Medulla oblongata (tissue), 1 donor: Measurements from ENCODE around the gene CETN3.
A peak's percentile ranks its signal among the peaks of the same experiment; 100 is the strongest.

Experiments used
- DNase-seq: peaks from one replicate; pipeline ENCODE4 v3.0.0-alpha.2; 2015; ENCODE audit errors: extremely low spot score

CETN3 gene

GRCh38 chr5:90409318-90410177 lies at the start of gene CETN3:
Gene CETN3 (minus strand): TSS chr5:90409756. CDS start chr5:90409661, 95 bp downstream.
- peak; percentile 98 for DNase-seq

GRCh38 chr5:90446961-90447360 lies 37.4 kb upstream of the CETN3 start:
- DNase-seq, result no peak

- DNase-seq, result no peak
Observed at GRCh38 chr5:90440644-90441043, 31.1 kb upstream of the CETN3 start.

DNA sequence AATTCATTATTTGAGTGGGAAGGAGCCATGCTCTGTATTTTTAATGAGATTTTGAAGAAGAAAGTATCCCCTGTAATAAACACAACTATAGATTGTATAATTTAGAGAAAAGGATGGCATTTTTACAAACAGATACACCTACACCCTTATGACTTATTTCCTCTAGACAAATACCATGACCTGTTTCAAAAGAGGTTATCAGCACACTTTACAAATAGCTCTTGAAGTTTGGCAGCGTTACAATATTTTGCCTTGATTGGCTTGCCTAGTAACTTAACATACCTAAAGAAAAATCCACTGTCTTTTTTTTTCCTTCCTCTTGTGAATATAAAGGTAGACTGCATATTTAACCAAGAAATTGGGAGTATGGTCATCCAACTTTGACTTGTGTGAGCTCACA lies 28.5 kb upstream of the CETN3 start:
- DNase-seq, result no peak

GRCh38 chr5:90437663-90438062 lies 28.1 kb upstream of the CETN3 start:
- no peak for DNase-seq

DNA sequence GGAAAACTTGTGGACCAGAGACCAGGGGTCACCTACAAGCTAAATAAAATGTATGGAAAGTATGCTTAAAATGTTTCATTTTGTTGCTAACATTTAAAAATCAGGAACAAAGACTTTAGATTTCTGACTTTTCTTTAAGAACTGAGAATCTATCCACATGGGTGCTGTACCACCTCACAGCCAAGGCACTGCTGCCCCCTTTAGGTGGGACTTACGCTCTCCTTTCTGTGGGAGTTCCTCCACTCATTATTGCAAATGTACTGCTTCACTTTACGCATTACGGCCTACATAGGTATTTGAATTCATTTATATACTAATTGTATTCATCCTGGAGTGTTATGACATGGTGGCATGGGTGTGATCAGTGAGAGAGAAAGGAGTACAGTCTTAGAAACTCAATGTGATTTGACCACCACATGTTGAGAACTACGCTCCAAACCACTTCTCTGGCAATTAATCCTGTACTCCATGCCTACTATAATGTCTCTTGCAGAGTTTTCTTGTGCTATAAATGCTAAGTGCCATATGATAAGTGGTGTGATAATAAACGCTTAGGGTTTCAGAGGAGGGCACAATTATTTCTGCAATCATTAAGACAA lies 24.7 kb upstream of the CETN3 start:
- peak; percentile 65 for DNase-seq

DNA sequence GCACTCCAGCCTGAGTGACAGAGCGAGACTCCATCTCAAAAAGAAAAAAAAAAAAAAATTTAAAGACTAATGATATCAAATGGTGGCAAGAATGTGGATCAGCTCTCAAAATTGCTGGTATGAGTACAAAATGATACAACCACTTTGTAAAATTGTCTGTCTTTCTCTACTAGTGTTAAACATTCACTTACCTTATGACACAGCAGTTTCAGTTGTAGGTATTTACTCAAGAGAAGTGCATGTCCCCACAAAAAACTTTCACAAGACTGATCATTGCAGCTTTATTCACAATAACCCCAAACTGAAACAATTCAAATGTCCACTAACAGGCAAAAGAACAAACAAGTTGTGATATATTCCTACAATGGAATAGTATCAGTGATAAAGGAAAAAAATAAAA lies 14.7 kb upstream of the CETN3 start:
- no peak for DNase-seq

- no peak for DNase-seq
Observed at GRCh38 chr5:90421136-90421535, 11.6 kb upstream of the CETN3 start.

DNA sequence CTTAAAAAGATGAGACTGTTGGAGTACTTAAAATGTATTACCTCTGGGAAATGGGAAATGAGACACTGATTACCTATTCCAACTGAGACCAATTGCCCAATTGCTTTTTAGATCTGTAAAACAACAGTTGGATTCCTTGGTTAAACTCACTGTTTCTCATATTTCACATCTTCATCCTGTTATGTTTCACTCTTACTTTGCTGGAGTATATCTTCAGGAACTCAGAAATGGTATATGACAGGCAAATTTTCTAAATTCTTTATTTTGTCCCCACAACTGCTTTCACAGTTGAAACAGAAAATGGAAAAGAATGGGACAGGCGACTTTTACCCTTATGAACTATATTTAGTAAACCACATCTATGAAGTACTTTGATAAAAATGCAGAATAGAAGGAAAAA lies 8.7 kb upstream of the CETN3 start:
- no peak for DNase-seq

- no peak for DNase-seq
Observed at GRCh38 chr5:90410178-90410762, 714 bp upstream of the CETN3 start.

- peak; percentile 21 for DNase-seq
Observed at GRCh38 chr5:90408571-90409317, 812 bp downstream of the CETN3 start.

DNA sequence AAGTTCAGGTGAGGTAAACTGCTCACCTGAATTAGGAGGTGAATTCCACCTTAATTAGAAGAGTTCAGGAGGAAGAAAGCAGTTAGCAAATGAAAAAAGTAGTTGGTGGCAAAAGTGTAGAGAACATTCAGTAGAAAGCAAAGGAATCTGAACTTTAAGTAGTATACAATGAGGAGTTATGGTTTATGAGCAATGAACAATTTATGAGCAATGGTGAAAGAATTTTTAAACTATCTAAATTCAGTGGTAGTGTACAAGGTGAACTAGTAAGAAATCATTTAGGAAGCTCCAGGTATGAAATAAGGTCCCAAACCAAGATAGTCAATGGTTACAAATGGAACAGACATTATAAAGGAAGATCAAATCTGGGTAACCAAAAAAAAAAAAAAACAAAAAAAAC lies 3.1 kb downstream of the CETN3 start:
- no peak for DNase-seq

- DNase-seq, result no peak
Observed at GRCh38 chr5:90402521-90403255, 6.9 kb downstream of the CETN3 start.

GRCh38 chr5:90399251-90399650 lies 10.3 kb downstream of the CETN3 start:
- DNase-seq, result no peak

GRCh38 chr5:90398726-90399125 lies 10.8 kb downstream of the CETN3 start:
- peak; percentile 79 for DNase-seq

- no peak for DNase-seq
Observed at GRCh38 chr5:90395005-90395404, 14.6 kb downstream of the CETN3 start.

DNA sequence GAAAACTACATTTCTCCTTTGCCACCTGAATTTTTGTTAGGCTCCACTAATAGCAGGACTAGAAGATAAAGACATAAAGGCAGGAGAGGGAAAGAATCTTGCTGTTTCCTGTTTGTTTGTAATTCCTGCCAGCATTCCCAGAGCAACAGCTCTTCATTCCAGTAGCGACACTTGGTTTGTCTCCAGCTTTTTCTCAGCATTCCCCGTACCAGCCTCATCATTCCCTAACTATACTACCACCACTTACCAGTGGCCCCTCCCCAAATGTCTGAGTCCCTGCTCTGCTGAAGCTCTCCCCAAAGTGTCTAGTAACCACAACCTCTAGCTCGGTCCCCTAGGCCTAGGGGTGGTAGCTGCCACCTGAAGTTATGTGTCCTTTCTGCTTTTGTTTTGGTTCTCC lies 18.6 kb downstream of the CETN3 start:
- DNase-seq, result no peak

- DNase-seq, result no peak
Observed at GRCh38 chr5:90390326-90390725, 19.2 kb downstream of the CETN3 start.

DNA sequence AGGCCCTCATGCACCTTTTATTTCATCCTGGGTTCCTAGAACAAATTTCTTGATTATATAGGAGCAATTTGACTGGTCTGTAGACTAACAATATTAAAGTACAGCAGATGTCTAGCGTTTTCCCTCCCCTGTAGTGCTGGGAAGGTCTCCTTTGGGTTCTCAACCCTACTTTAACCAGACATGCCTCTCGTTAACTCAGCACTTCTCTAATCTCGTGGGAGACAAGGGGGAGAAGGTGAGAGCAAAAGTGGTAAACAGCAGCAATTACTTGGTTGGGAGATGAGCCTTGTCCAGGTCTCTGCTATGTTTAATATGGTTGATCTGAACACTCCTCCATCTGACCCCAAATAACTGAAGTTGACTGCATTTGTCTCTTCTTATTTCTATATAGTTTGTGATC lies 22.0 kb downstream of the CETN3 start:
- DNase-seq, result no peak

DNA sequence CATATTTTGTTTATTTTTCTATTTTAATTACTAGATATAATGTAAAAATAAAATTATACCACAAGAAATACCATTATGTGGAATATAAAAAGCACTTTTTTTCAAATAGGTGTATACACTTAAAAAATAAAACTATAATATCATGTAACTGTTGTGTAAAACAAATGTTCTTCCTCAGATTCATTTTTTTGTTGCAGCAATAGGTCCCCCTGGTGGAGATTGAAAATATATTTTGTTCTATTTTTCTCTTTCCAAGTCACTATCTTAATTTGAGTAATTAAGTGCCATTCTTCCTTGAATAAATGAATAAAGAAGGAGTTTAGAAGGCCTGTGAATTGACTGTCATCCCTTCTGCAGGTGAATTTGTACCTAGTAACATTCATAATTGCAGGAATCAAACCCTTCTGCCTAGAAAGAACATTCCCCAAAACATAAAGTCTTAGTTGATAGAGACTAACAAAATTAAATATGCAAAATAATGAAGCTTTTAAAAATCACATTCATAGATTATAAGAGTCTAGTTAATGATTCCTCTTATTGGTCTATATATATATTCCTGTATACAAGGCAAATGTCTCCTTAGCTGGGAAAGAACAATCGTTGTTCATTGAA lies 23.4 kb downstream of the CETN3 start:
- DNase-seq, result peak; percentile 51

DNA sequence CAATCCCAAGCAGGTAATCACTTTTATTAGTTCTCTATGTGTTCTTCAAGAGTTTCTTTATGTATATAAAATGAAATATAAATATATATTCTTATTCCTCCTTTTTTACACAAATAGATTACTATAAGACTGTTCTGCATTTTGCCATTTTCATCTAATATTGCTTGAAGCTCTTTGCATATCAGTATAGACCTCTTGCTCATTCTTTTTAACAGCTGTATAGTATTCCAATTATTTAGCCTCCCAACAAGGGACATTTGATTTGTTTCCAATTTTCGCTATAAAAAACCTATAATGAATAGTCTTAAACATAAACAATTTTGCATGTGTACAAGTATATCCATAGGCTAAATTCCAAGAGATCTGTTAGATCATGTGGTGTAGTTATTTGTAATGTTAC lies 25.2 kb downstream of the CETN3 start:
- DNase-seq, result no peak
